H1 (cell line): Measurements from ENCODE around the gene RAB11FIP3. TPM values are rescaled to one million over a fixed set of nuclear protein-coding genes. Genes with fewer than 3 reads are reported as not detected.

ENCODE experiments used
- CTCF ChIA-PET: fragments of 300-600 bp; sonication (Branson Sonifier 250); formaldehyde crosslinking; loops from one replicate; lab custom pipeline; 2021; ENCODE audit not compliant: partially characterized antibody; lab: Charles Lee
- POLR2A ChIA-PET: fragments of 300-600 bp; sonication (Branson Sonifier 250); formaldehyde crosslinking; loops from one replicate; lab custom pipeline; 2021; ENCODE audit warnings: inconsistent platforms; ENCODE audit not compliant: partially characterized antibody; lab: Charles Lee
- DNase-seq, 2 experiments: peaks; one replicate each; pipeline versions ENCODE4 v3.0.0 to v3.0.0-alpha.2; 2010 to 2022; ENCODE audit warnings: low spot score in 2 of 2, low read depth in 1 of 2, mixed read lengths in 1 of 2
- FAIRE-seq: peaks from 2 replicates; lab custom pipeline; 2011; peaks lifted over from hg19 to GRCh38; lab: Jason Lieb, UNC
- H2AFZ ChIP-seq: 2 replicates; pipeline ENCODE4 v1.8.1; 2012; ENCODE audit warnings: low read length, inconsistent platforms
- H2AK5ac ChIP-seq: 2 replicates; pipeline ENCODE4 v1.6.1; 2013; ENCODE audit warnings: low read depth, low read length
- H2BK120ac ChIP-seq: replicated peaks from 2 replicates; pipeline ENCODE3; 2013; ENCODE audit warnings: low read depth, low read length, inconsistent platforms
- H2BK12ac ChIP-seq: 2 replicates; pipeline ENCODE4 v1.6.1; 2013; ENCODE audit warnings: low read depth, low read length
- H2BK15ac ChIP-seq: 2 replicates; pipeline ENCODE4 v1.6.1; 2013; ENCODE audit warnings: low read length
- H2BK20ac ChIP-seq: 2 replicates; pipeline ENCODE4 v1.6.1; 2013; ENCODE audit warnings: low read length
- H2BK5ac ChIP-seq: 2 replicates; pipeline ENCODE4 v1.6.1; 2013; ENCODE audit warnings: low read depth, low read length
- H3K14ac ChIP-seq: 2 replicates; pipeline ENCODE4 v1.6.1; 2013; ENCODE audit warnings: inconsistent platforms; ENCODE audit not compliant: insufficient read length
- H3K18ac ChIP-seq: 2 replicates; pipeline ENCODE4 v1.6.1; 2013; ENCODE audit warnings: low read length; ENCODE audit errors: extremely low read depth
- H3K23ac ChIP-seq: 2 replicates; pipeline ENCODE4 v1.6.1; 2013; ENCODE audit warnings: inconsistent platforms; ENCODE audit not compliant: insufficient read length
- H3K23me2 ChIP-seq: 2 replicates; pipeline ENCODE4 v1.6.1; 2013; ENCODE audit warnings: low read depth, low read length
- H3K27ac ChIP-seq: 2 replicates; pipeline ENCODE4 v1.6.1; 2011; ENCODE audit warnings: low read depth, low read length, inconsistent platforms
- H3K27me3 ChIP-seq, 4 experiments: replicated peaks in 1 of 4; 1 replicate in 1 of 4; 2 replicates in 3 of 4; pipeline versions ENCODE4 v1.6.1 to v1.8.1; 2011 to 2013; ENCODE audit warnings: low read length in 3 of 4, mild to moderate bottlenecking in 3 of 4, inconsistent platforms in 2 of 4, mixed read lengths in 2 of 4, moderate library complexity in 1 of 4; ENCODE audit not compliant: control insufficient read depth in 3 of 4, insufficient read depth in 3 of 4; ENCODE audit errors: extremely low read depth in 1 of 4
- H3K36me3 ChIP-seq, 4 experiments: 2 replicates each; pipeline versions ENCODE4 v1.6.1 to v1.8.1; 2011 to 2013; ENCODE audit warnings: mild to moderate bottlenecking in 4 of 4, low read length in 3 of 4, moderate library complexity in 2 of 4, control low read depth in 1 of 4, inconsistent platforms in 1 of 4; ENCODE audit not compliant: insufficient read depth in 4 of 4, control insufficient read depth in 2 of 4
- H3K4ac ChIP-seq: replicated peaks from 2 replicates; pipeline ENCODE3; 2013; ENCODE audit warnings: low read length, low read depth, mixed read lengths, inconsistent platforms; ENCODE audit not compliant: insufficient read length
- H3K4me1 ChIP-seq, 4 experiments: replicated peaks in 1 of 4; 1 replicate in 1 of 4; 2 replicates in 3 of 4; pipeline versions ENCODE4 v1.6.1 to v1.8.1; 2011 to 2013; ENCODE audit warnings: low read length in 3 of 4, inconsistent platforms in 2 of 4, mixed read lengths in 1 of 4; ENCODE audit not compliant: insufficient read depth in 4 of 4, control insufficient read depth in 3 of 4
- H3K4me2 ChIP-seq, 2 experiments: 2 replicates each; pipeline versions ENCODE4 v1.6.1 to v1.8.1; 2011 to 2013; ENCODE audit warnings: low read depth in 2 of 2, low read length in 2 of 2, control low read depth in 1 of 2, inconsistent platforms in 1 of 2, mild to moderate bottlenecking in 1 of 2; ENCODE audit not compliant: insufficient read depth in 1 of 2
- H3K4me3 ChIP-seq, 4 experiments: fragments of 200-600, 300-600 bp in 1 of 4; sonication (generic), shearing (Covaris generic), sonication (Bioruptor Twin) in 1 of 4; 2 replicates each; pipeline versions ENCODE4 v1.5.1 to v1.8.1; 2011 to 2016; ENCODE audit warnings: low read length in 4 of 4, low read depth in 3 of 4, control low read depth in 2 of 4, inconsistent platforms in 2 of 4, mild to moderate bottlenecking in 2 of 4, mixed read lengths in 1 of 4, moderate library complexity in 1 of 4; ENCODE audit not compliant: insufficient read depth in 2 of 4; ENCODE audit errors: extremely low read depth in 1 of 4
- H3K56ac ChIP-seq: replicated peaks from 2 replicates; pipeline ENCODE3; 2013; ENCODE audit warnings: low read depth, mild to moderate bottlenecking, mixed read lengths, low read length, inconsistent platforms; ENCODE audit not compliant: insufficient read length
- H3K79me1 ChIP-seq: 2 replicates; pipeline ENCODE4 v1.6.1; 2013; ENCODE audit warnings: low read depth, low read length, control low read depth
- H3K79me2 ChIP-seq, 2 experiments: 2 replicates each; pipeline versions ENCODE4 v1.6.1 to v1.8.1; 2012 to 2013; ENCODE audit warnings: low read length in 2 of 2, mild to moderate bottlenecking in 2 of 2, inconsistent platforms in 1 of 2; ENCODE audit not compliant: insufficient read depth in 2 of 2, control insufficient read depth in 1 of 2
- H3K9ac ChIP-seq, 4 experiments: replicated peaks in 1 of 4; 1 replicate in 1 of 4; 2 replicates in 3 of 4; pipeline versions ENCODE4 v1.6.1 to v1.8.1; 2011 to 2013; ENCODE audit warnings: low read depth in 3 of 4, low read length in 3 of 4, control low read depth in 2 of 4, mild to moderate bottlenecking in 2 of 4, moderate library complexity in 2 of 4, inconsistent platforms in 1 of 4; ENCODE audit errors: extremely low read depth in 1 of 4
- H3K9me3 ChIP-seq, 2 experiments: 2 replicates each; pipeline versions ENCODE4 v1.6.1 to v1.8.1; 2012 to 2013; ENCODE audit warnings: mild to moderate bottlenecking in 2 of 2, moderate library complexity in 2 of 2, control low read depth in 1 of 2, inconsistent platforms in 1 of 2, low read depth in 1 of 2, low read length in 1 of 2, mixed read lengths in 1 of 2; ENCODE audit not compliant: insufficient read depth in 2 of 2
- H4K20me1 ChIP-seq, 2 experiments: replicated peaks in 1 of 2; 2 replicates each; pipeline versions ENCODE3 to v1.8.1; 2011 to 2013; ENCODE audit warnings: inconsistent platforms in 2 of 2, low read length in 2 of 2, mild to moderate bottlenecking in 1 of 2; ENCODE audit not compliant: insufficient read depth in 2 of 2, control insufficient read depth in 1 of 2
- H4K5ac ChIP-seq: 2 replicates; pipeline ENCODE4 v1.6.1; 2013; ENCODE audit warnings: low read length, low read depth, mixed read lengths, inconsistent platforms; ENCODE audit not compliant: insufficient read length
- H4K8ac ChIP-seq: 2 replicates; pipeline ENCODE4 v1.8.0; 2013; ENCODE audit warnings: mild to moderate bottlenecking, moderate library complexity, low read length, inconsistent platforms; ENCODE audit not compliant: insufficient read depth; ENCODE audit errors: extremely low read depth
- H4K91ac ChIP-seq: replicated peaks from 2 replicates; pipeline ENCODE3; 2013; ENCODE audit warnings: low read length, mixed read lengths, inconsistent platforms; ENCODE audit not compliant: insufficient read length
- CBX5 ChIP-seq: fragments of 300-800, 300-1000 bp; sonication (generic); IDR thresholded peaks from 2 replicates; pipeline ENCODE4 v1.7.1; 2016; ENCODE audit warnings: antibody characterized with exemption, low read length, low read depth
- GABPA ChIP-seq: IDR thresholded peaks from 2 replicates; pipeline ENCODE4 v1.6.1; 2011; ENCODE audit warnings: mild to moderate bottlenecking, low read length, moderate library complexity, borderline replicate concordance; ENCODE audit not compliant: insufficient read depth
- SIN3A ChIP-seq, 2 experiments: IDR thresholded peaks in 1 of 2; conservative IDR thresholded peaks in 1 of 2; 2 replicates each; pipeline ENCODE4 v1.6.1; 2011 to 2012; ENCODE audit warnings: low read length in 2 of 2, improper control_type of control experiment in 1 of 2, low read depth in 1 of 2, mild to moderate bottlenecking in 1 of 2
- WGBS, 2 experiments: shearing (Covaris generic) in 1 of 2; methylation state at CpG; one replicate each; pipeline versions ENCODE4 v1.1.6 to v1.1.7; 2013 to 2015; ENCODE audit warnings: low lambda C conversion rate in 2 of 2, mixed read lengths in 2 of 2, inconsistent platforms in 1 of 2, low coverage in 1 of 2, missing lambda C conversion rate in 1 of 2; ENCODE audit not compliant: insufficient replicate concordance in 2 of 2, insufficient coverage in 1 of 2, insufficient read length in 1 of 2; ENCODE audit errors: extremely low coverage in 1 of 2, missing lambda C conversion rate in 1 of 2; 5-methylcytosine and 5-hydroxymethylcytosine counted together
- polyA plus RNA-seq, 7 experiments: library from polyadenylated mRNA; depleted of rRNA in 3 of 7; stranded (reverse) in 5 of 7; unstranded in 2 of 7; fragments of >200 nt in 5 of 7; fragments of 200-250 nt in 2 of 7; gene quantifications; 1 replicate in 5 of 7; 2 replicates in 1 of 7; 4 replicates in 1 of 7; pipeline versions ENCODE4 v1.2.1 to v1.2.3, GENCODE V29; 2011 to 2013; ENCODE audit warnings: missing spikeins in 2 of 7, mixed read lengths in 2 of 7
- total RNA-seq: library from RNA; stranded (reverse); fragmentation: NEBNext Ultra II Directional; extraction: Animal tissue kit (Norgen Biotek cat#: 25700); gene quantifications from 2 replicates; pipeline ENCODE4 v1.2.1, GENCODE V29; 2021

Gene RAB11FIP3
- total and polyA plus RNA-seq, 2 of the 8 experiments (the other 6 are each of a cell fraction or from before 2014, with no cell fraction given): 9.3 to 35.2 TPM

DNA sequence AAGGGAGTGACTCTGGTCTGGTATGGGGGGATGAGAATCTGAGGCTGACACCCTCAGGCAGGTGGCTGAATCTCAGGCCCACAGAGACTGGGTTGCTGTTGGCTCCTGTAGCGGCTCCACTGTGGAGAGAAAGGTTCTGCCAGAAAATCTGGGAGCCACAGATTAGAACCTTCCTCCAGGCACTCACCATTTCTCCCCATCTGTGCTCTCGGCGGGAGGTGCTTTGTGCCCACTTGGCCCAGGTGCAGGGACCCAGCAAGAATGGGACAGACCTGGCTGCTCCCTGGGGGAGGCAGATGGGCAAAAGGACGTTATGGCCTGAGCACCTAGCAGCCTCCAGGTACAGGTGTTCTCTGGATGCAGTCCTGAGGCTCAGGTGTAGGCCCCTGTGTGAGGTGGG lies 20.1 kb downstream of the RAB11FIP3 start:
- Histone ChIP-seq H4K91ac (no peak overlapping the region), H3K36me3 (no peaks in the 10 kb centered on the region), H2BK120ac (no peak overlapping the region), H3K18ac (no peak overlapping the region), H4K5ac (no peak overlapping the region), H2BK15ac (no peak overlapping the region), H3K79me1 (peaks cover 7% of the 10 kb centered on the region), H3K4ac (no peak overlapping the region), H3K4me2 (no peak overlapping the region), H3K27me3 (no peaks in the 10 kb centered on the region), H3K56ac (no peak overlapping the region), H3K27ac (no peak overlapping the region), H3K9ac (no peak overlapping the region), H3K23ac (no peak overlapping the region), H3K14ac (no peak overlapping the region), H3K4me1 (no peaks in the 10 kb centered on the region), H2BK12ac (no peak overlapping the region), H2AK5ac (no peak overlapping the region), H3K4me3 (no peak overlapping the region), H4K20me1 (peaks cover 1 to 8% of the 10 kb centered on the region in 2 experiments), H4K8ac (peak overlapping the region; percentile 19; the same call in 1 of the 2 replicates), H3K23me2 (no peaks in the 10 kb centered on the region), H2BK5ac (no peak overlapping the region), H3K79me2 (peaks cover 0 to 27% of the 10 kb centered on the region in 2 experiments; a peak in 2 of 4 replicates), H2BK20ac (no peak overlapping the region), H3K9me3 (no peaks in the 10 kb centered on the region), H2AFZ (no peak overlapping the region)
- no peak for DNase-seq
- no peak for TF ChIP-seq CBX5
- no peak for TF ChIP-seq SIN3A (conservative IDR thresholded peaks at IDR 0.05 in 1 of 2, IDR thresholded peaks at IDR 0.05 in 1 of 2; ENCODE audit: low read depth in 1 of 2, low read length in 2 of 2)
- TF ChIP-seq GABPA: peak; percentile 46; the same call in 1 of the 2 replicates
- CTCF ChIA-PET: interaction anchor here (0.6 to 1.8 kb wide), 6 partner anchors 19 to 337 kb away, joined by 3 to 6 read pairs (median 4); partner anchors contain the start of gene RAB11FIP3
- FAIRE-seq: no peak
- POLR2A ChIA-PET: interaction anchor here (0.6 kb wide), 1 partner anchor 107 kb away, joined by 3 read pairs; no protein-coding TSS in a partner anchor
- 88% methylated on average over 4 of the region's 4 CpGs; no CpG with 5 or more reads in 1 of the 2 experiments for WGBS, 2 experiments
